ENCODE data around the gene NEU1.

DNA sequence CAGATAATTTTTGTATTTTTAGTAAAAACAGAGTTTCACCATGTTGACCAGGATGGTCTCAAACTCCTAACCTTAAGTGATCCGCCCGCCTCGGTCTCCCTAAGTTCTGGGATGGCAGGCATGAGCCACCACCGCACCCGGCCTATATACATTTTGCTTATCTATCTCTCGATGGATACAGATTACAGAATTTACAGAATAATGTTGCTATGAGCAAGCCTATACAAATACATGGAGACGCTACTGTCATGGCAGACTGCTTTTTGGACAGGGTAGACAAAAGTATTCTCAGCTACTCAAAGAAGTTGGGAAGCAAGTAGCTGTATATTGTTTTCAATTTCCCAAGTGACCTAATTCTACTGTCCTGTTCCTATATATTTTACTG lies 49.2 kb downstream of the NEU1 start:
- TF ChIP-seq, protein P1, sequence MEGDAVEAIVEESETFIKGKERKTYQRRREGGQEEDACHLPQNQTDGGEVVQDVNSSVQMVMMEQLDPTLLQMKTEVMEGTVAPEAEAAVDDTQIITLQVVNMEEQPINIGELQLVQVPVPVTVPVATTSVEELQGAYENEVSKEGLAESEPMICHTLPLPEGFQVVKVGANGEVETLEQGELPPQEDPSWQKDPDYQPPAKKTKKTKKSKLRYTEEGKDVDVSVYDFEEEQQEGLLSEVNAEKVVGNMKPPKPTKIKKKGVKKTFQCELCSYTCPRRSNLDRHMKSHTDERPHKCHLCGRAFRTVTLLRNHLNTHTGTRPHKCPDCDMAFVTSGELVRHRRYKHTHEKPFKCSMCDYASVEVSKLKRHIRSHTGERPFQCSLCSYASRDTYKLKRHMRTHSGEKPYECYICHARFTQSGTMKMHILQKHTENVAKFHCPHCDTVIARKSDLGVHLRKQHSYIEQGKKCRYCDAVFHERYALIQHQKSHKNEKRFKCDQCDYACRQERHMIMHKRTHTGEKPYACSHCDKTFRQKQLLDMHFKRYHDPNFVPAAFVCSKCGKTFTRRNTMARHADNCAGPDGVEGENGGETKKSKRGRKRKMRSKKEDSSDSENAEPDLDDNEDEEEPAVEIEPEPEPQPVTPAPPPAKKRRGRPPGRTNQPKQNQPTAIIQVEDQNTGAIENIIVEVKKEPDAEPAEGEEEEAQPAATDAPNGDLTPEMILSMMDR (IDR thresholded peaks at IDR 0.05 in 4 of 5, conservative IDR thresholded peaks at IDR 0.05 in 1 of 5): no peak
- no peak for TF ChIP-seq POLR2A (IDR thresholded peaks at IDR 0.05)

Data from gastrocnemius medialis (tissue), 4 donors.